A549 (cell line): Measurements from ENCODE around the gene A4GNT.

ENCODE experiments used
- BHLHE40 ChIP-seq: IDR thresholded peaks from 2 replicates; pipeline ENCODE4 v1.6.1; 2012; ENCODE audit warnings: low read depth, low read length, inconsistent platforms
- CEBPB ChIP-seq, 2 experiments: fragments of >200 bp in 1 of 2; sonication (Bioruptor Twin) in 1 of 2; formaldehyde crosslinking in 1 of 2; IDR thresholded peaks; 2 replicates each; pipeline ENCODE4 v1.6.1; 2012 to 2016
- EP300 ChIP-seq, 2 experiments: fragments of >200 bp; sonication (Bioruptor Twin); formaldehyde crosslinking; IDR thresholded peaks; 2 replicates in 1 of 2; 3 replicates in 1 of 2; pipeline ENCODE4 v1.6.1; 2016 to 2017
- NR3C1 ChIP-seq: fragments of >200 bp; sonication (Bioruptor Twin); formaldehyde crosslinking; IDR thresholded peaks from 3 replicates; pipeline ENCODE4 v1.6.1; 2017
- POLR2A ChIP-seq: IDR thresholded peaks from 2 replicates; pipeline ENCODE4 v1.6.1; 2012; ENCODE audit warnings: mild to moderate bottlenecking, low read length
- RAD21 ChIP-seq, 2 experiments: fragments of >200 bp in 1 of 2; sonication (Bioruptor Twin) in 1 of 2; formaldehyde crosslinking in 1 of 2; IDR thresholded peaks in 1 of 2; conservative IDR thresholded peaks in 1 of 2; 2 replicates in 1 of 2; 3 replicates in 1 of 2; pipeline ENCODE4 v1.6.1; 2012 to 2018; ENCODE audit warnings: inconsistent platforms in 1 of 2
- RARB ChIP-seq: fragments of 250-450 bp; sonication (Bioruptor Pico); IDR thresholded peaks from 2 replicates; pipeline ENCODE4 v1.8.0; 2021; ENCODE audit warnings: mild to moderate bottlenecking, moderate library complexity
- SMC3 ChIP-seq: fragments of >200 bp; sonication (Bioruptor Twin); formaldehyde crosslinking; IDR thresholded peaks from 3 replicates; pipeline ENCODE4 v1.6.1; 2018; ENCODE audit warnings: inconsistent platforms
- TP53 ChIP-seq: fragments of 250-450 bp; sonication (Bioruptor Pico); IDR thresholded peaks from 2 replicates; pipeline ENCODE4 v1.5.0; 2021; ENCODE audit warnings: mild to moderate bottlenecking, moderate library complexity
- ZC3H11A ChIP-seq: fragments of 450-650 bp; IDR thresholded peaks from 2 replicates; pipeline ENCODE4 v1.6.1; 2014; ENCODE audit warnings: antibody characterized with exemption, mild to moderate bottlenecking
- TF ChIP-seq, protein P1 (sequence below): fragments of >200 bp; sonication (Bioruptor Twin); formaldehyde crosslinking; IDR thresholded peaks from 3 replicates; pipeline ENCODE4 v1.5.1; 2016
- TF ChIP-seq, protein P2 (sequence below): fragments of 450-650 bp; IDR thresholded peaks from 2 replicates; pipeline ENCODE4 v1.6.1; 2014; ENCODE audit warnings: antibody characterized with exemption
- TF ChIP-seq, protein P3 (sequence below): fragments of 250-450 bp; sonication (Bioruptor Pico); IDR thresholded peaks from 2 replicates; pipeline ENCODE4 v1.5.0; 2020; ENCODE audit warnings: low read depth, mild to moderate bottlenecking, moderate library complexity
- TF ChIP-seq, protein P4 (sequence below): fragments of 200-600 bp; sonication (generic); IDR thresholded peaks from 2 replicates; pipeline ENCODE4 v1.6.1; 2016; ENCODE audit warnings: antibody characterized with exemption, mild to moderate bottlenecking, moderate library complexity

GRCh38 chr3:138174421-138175131 is 42.4 kb upstream of the A4GNT start, which contains the start of gene DBR1:
- TF ChIP-seq, protein P1, sequence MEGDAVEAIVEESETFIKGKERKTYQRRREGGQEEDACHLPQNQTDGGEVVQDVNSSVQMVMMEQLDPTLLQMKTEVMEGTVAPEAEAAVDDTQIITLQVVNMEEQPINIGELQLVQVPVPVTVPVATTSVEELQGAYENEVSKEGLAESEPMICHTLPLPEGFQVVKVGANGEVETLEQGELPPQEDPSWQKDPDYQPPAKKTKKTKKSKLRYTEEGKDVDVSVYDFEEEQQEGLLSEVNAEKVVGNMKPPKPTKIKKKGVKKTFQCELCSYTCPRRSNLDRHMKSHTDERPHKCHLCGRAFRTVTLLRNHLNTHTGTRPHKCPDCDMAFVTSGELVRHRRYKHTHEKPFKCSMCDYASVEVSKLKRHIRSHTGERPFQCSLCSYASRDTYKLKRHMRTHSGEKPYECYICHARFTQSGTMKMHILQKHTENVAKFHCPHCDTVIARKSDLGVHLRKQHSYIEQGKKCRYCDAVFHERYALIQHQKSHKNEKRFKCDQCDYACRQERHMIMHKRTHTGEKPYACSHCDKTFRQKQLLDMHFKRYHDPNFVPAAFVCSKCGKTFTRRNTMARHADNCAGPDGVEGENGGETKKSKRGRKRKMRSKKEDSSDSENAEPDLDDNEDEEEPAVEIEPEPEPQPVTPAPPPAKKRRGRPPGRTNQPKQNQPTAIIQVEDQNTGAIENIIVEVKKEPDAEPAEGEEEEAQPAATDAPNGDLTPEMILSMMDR, result no peak
- TF ChIP-seq TP53 (CRISPR knock-in tag) (no peak), ZC3H11A (no peak), CEBPB (IDR thresholded peaks at IDR 0.05) (no peak), NR3C1 (no peak), POLR2A (peak; percentile 90), RARB (CRISPR knock-in tag) (no peak), BHLHE40 (no peak), SMC3 (no peak), RAD21 (conservative IDR thresholded peaks at IDR 0.05 in 1 of 2, IDR thresholded peaks at IDR 0.05 in 1 of 2) (no peak), EP300 (IDR thresholded peaks at IDR 0.05) (no peak)
- TF ChIP-seq, protein P2, sequence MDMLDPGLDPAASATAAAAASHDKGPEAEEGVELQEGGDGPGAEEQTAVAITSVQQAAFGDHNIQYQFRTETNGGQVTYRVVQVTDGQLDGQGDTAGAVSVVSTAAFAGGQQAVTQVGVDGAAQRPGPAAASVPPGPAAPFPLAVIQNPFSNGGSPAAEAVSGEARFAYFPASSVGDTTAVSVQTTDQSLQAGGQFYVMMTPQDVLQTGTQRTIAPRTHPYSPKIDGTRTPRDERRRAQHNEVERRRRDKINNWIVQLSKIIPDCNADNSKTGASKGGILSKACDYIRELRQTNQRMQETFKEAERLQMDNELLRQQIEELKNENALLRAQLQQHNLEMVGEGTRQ, result no peak
- TF ChIP-seq, protein P3, sequence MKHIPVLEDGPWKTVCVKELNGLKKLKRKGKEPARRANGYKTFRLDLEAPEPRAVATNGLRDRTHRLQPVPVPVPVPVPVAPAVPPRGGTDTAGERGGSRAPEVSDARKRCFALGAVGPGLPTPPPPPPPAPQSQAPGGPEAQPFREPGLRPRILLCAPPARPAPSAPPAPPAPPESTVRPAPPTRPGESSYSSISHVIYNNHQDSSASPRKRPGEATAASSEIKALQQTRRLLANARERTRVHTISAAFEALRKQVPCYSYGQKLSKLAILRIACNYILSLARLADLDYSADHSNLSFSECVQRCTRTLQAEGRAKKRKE, result no peak
- TF ChIP-seq, protein P4, sequence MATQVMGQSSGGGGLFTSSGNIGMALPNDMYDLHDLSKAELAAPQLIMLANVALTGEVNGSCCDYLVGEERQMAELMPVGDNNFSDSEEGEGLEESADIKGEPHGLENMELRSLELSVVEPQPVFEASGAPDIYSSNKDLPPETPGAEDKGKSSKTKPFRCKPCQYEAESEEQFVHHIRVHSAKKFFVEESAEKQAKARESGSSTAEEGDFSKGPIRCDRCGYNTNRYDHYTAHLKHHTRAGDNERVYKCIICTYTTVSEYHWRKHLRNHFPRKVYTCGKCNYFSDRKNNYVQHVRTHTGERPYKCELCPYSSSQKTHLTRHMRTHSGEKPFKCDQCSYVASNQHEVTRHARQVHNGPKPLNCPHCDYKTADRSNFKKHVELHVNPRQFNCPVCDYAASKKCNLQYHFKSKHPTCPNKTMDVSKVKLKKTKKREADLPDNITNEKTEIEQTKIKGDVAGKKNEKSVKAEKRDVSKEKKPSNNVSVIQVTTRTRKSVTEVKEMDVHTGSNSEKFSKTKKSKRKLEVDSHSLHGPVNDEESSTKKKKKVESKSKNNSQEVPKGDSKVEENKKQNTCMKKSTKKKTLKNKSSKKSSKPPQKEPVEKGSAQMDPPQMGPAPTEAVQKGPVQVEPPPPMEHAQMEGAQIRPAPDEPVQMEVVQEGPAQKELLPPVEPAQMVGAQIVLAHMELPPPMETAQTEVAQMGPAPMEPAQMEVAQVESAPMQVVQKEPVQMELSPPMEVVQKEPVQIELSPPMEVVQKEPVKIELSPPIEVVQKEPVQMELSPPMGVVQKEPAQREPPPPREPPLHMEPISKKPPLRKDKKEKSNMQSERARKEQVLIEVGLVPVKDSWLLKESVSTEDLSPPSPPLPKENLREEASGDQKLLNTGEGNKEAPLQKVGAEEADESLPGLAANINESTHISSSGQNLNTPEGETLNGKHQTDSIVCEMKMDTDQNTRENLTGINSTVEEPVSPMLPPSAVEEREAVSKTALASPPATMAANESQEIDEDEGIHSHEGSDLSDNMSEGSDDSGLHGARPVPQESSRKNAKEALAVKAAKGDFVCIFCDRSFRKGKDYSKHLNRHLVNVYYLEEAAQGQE, result peak; percentile 99
